ENCODE data around the gene IGSF8.

- TF ChIP-seq CTCF (IDR thresholded peaks at IDR 0.05 in 2 of 3, conservative IDR thresholded peaks at IDR 0.05 in 1 of 3; ENCODE audit: borderline replicate concordance in 1 of 3, insufficient read depth in 1 of 3, low read depth in 2 of 3, low read length in 2 of 3) (no peak), TCF7L2 (IDR thresholded peaks at IDR 0.05; ENCODE audit: borderline replicate concordance, extremely low read depth, insufficient read depth, insufficient read length) (no peak), ATF3 (IDR thresholded peaks at IDR 0.05) (no peak), POLR2AphosphoS5 (IDR thresholded peaks at IDR 0.05; ENCODE audit: low read depth, low read length) (no peak), YY1 (IDR thresholded peaks at IDR 0.05; ENCODE audit: extremely low read depth, insufficient replicate concordance, low read depth, low read length) (no peak), MAX (IDR thresholded peaks at IDR 0.05) (no peak), EGR1 (IDR thresholded peaks at IDR 0.05; ENCODE audit: low read depth) (no peak), ZFX (IDR thresholded peaks at IDR 0.05) (no peak), CBX3 (IDR thresholded peaks at IDR 0.05; ENCODE audit: low read depth) (no peak), EZH2phosphoT487 (IDR thresholded peaks at IDR 0.05; ENCODE audit: borderline replicate concordance) (no peak), POLR2A (IDR thresholded peaks at IDR 0.05; ENCODE audit: borderline replicate concordance, extremely low read depth, insufficient read depth, insufficient read length) (no peak), EZH2 (IDR thresholded peaks at IDR 0.05) (no peak), REST (IDR thresholded peaks at IDR 0.05; ENCODE audit: low read depth) (no peak), ZNF274 (IDR thresholded peaks at IDR 0.05; ENCODE audit: low read depth, low read length) (no peak)
Observed at GRCh38 chr1:160130939-160131338, 32.5 kb upstream of the IGSF8 start.
